IMR-90 (cell line): Measurements from ENCODE around the gene NFKBIA. TPM values are rescaled to one million over a fixed set of nuclear protein-coding genes. Genes with fewer than 3 reads are reported as not detected.

Experiments
- ATAC-seq: fragments of 200-7000 bp; cut with Tn5 transposase; 2 replicates; pipeline ENCODE4 v1.9.1; 2020; ENCODE audit warnings: low read depth, mild to moderate bottlenecking, moderate library complexity
- BruUV-seq: library from RNA; stranded (reverse); fragments of 400-500 nt; replicated peaks from 2 replicates; lab custom pipeline; 2021; lab: Mats Ljungman, UMichigan
- CTCF ChIA-PET: fragments of 300-600 bp; formaldehyde crosslinking; extraction: SDS; loops from one replicate; lab custom pipeline; 2021; ENCODE audit warnings: antibody characterized with exemption; lab: Yijun Ruan, JAX
- POLR2A ChIA-PET: fragments of 300-600 bp; sonication (Branson Sonifier 250); formaldehyde crosslinking; loops from one replicate; lab custom pipeline; 2022; ENCODE audit warnings: antibody characterized with exemption; ENCODE audit not compliant: unreplicated experiment; lab: Charles Lee
- DNase-seq: peaks from one replicate; pipeline ENCODE4 v3.0.0; 2013
- H2AFZ ChIP-seq: replicated peaks from 2 replicates; pipeline ENCODE3; 2013; ENCODE audit warnings: low read length, mild to moderate bottlenecking; ENCODE audit not compliant: poor library complexity
- H2AK5ac ChIP-seq: 2 replicates; pipeline ENCODE4 v1.6.1; 2013; ENCODE audit warnings: low read depth, low read length, inconsistent platforms
- H2AK9ac ChIP-seq: replicated peaks from 2 replicates; pipeline ENCODE3; 2013; ENCODE audit warnings: mild to moderate bottlenecking, low read depth, low read length, moderate library complexity; ENCODE audit not compliant: poor library complexity
- H2BK120ac ChIP-seq: 2 replicates; pipeline ENCODE4 v1.6.1; 2013; ENCODE audit warnings: low read depth, low read length, inconsistent platforms
- H2BK15ac ChIP-seq: 3 replicates; pipeline ENCODE4 v1.6.1; 2013; ENCODE audit warnings: low read depth, low read length, inconsistent platforms
- H2BK20ac ChIP-seq: 2 replicates; pipeline ENCODE4 v1.6.1; 2013; ENCODE audit warnings: low read depth, mild to moderate bottlenecking, inconsistent platforms, low read length, moderate library complexity
- H2BK5ac ChIP-seq: 2 replicates; pipeline ENCODE4 v1.6.1; 2013; ENCODE audit warnings: mild to moderate bottlenecking, low read depth, low read length, inconsistent platforms; ENCODE audit not compliant: poor library complexity, severe bottlenecking
- H3K14ac ChIP-seq: replicated peaks from 2 replicates; pipeline ENCODE4 v1.6.1; 2013; ENCODE audit warnings: low read depth, low read length, inconsistent platforms
- H3K18ac ChIP-seq: 2 replicates; pipeline ENCODE4 v1.6.1; 2013; ENCODE audit warnings: low read depth, low read length, control low read depth
- H3K23ac ChIP-seq: 2 replicates; pipeline ENCODE4 v1.6.1; 2013; ENCODE audit warnings: low read depth, low read length, inconsistent platforms
- H3K27ac ChIP-seq: 2 replicates; pipeline ENCODE4 v1.5.1; 2013; ENCODE audit warnings: mild to moderate bottlenecking, control low read depth, low read length; ENCODE audit not compliant: insufficient read depth
- H3K27me3 ChIP-seq: 2 replicates; pipeline ENCODE4 v1.6.1; 2013; ENCODE audit warnings: low read length; ENCODE audit not compliant: control insufficient read depth, insufficient read depth
- H3K36me3 ChIP-seq: 2 replicates; pipeline ENCODE4 v1.6.1; 2013; ENCODE audit warnings: low read length, mixed read lengths; ENCODE audit not compliant: control insufficient read depth, insufficient read depth
- H3K4ac ChIP-seq: 2 replicates; pipeline ENCODE4 v1.6.1; 2013; ENCODE audit warnings: low read depth, low read length, inconsistent platforms
- H3K4me1 ChIP-seq: 2 replicates; pipeline ENCODE4 v1.6.1; 2013; ENCODE audit warnings: low read length, mixed read lengths; ENCODE audit not compliant: control insufficient read depth, insufficient read depth
- H3K4me2 ChIP-seq: 2 replicates; pipeline ENCODE4 v1.6.1; 2013; ENCODE audit warnings: low read depth, mild to moderate bottlenecking, control low read depth, low read length, moderate library complexity
- H3K4me3 ChIP-seq: 2 replicates; pipeline ENCODE4 v1.5.1; 2013; ENCODE audit warnings: low read depth, mild to moderate bottlenecking, control low read depth, low read length, moderate library complexity; ENCODE audit not compliant: insufficient read depth
- H3K56ac ChIP-seq: 2 replicates; pipeline ENCODE4 v1.6.1; 2013; ENCODE audit warnings: low read length, inconsistent platforms; ENCODE audit not compliant: insufficient read depth; ENCODE audit errors: extremely low read depth
- H3K79me1 ChIP-seq, 2 experiments: 2 replicates each; pipeline ENCODE4 v1.6.1; 2013; ENCODE audit warnings: low read length in 2 of 2, inconsistent platforms in 1 of 2, low read depth in 1 of 2
- H3K9ac ChIP-seq: 2 replicates; pipeline ENCODE4 v1.6.1; 2013; ENCODE audit warnings: low read depth, low read length, control low read depth
- H3K9me1 ChIP-seq: 2 replicates; pipeline ENCODE4 v1.6.1; 2013; ENCODE audit warnings: low read length, inconsistent platforms; ENCODE audit not compliant: insufficient read depth
- H3K9me3 ChIP-seq: 2 replicates; pipeline ENCODE4 v1.6.1; 2013; ENCODE audit warnings: low read length; ENCODE audit not compliant: control insufficient read depth, insufficient read depth
- H4K20me1 ChIP-seq: 2 replicates; pipeline ENCODE4 v1.6.1; 2013; ENCODE audit warnings: low read length, inconsistent platforms; ENCODE audit not compliant: insufficient read depth
- H4K5ac ChIP-seq: 2 replicates; pipeline ENCODE4 v1.6.1; 2013; ENCODE audit warnings: mild to moderate bottlenecking, low read depth, low read length, control low read depth
- H4K8ac ChIP-seq, 2 experiments: 2 replicates each; pipeline ENCODE4 v1.6.1; 2013; ENCODE audit warnings: low read depth in 2 of 2, low read length in 2 of 2, control low read depth in 1 of 2, inconsistent platforms in 1 of 2
- H4K91ac ChIP-seq: 2 replicates; pipeline ENCODE4 v1.6.1; 2013; ENCODE audit warnings: low read depth, low read length, inconsistent platforms; ENCODE audit not compliant: insufficient read depth
- NFE2L2 ChIP-seq: fragments of 150-350 bp; IDR thresholded peaks from 2 replicates; pipeline ENCODE4 v1.6.1; 2016; ENCODE audit warnings: low read depth, mild to moderate bottlenecking, low read length
- POLR2A ChIP-seq: IDR thresholded peaks from 2 replicates; pipeline ENCODE4 v1.6.1; 2012; ENCODE audit warnings: mild to moderate bottlenecking, low read depth, low read length
- RCOR1 ChIP-seq: IDR thresholded peaks from 2 replicates; pipeline ENCODE4 v1.6.1; 2012; ENCODE audit warnings: mild to moderate bottlenecking, low read length, improper control_type of control experiment; ENCODE audit not compliant: insufficient replicate concordance
- RFX5 ChIP-seq: IDR thresholded peaks from 2 replicates; pipeline ENCODE4 v1.8.0; 2012; ENCODE audit warnings: low read depth, mild to moderate bottlenecking, low read length, moderate library complexity
- SMC3 ChIP-seq: fragments of 150-350 bp; IDR thresholded peaks from 2 replicates; pipeline ENCODE4 v1.6.1; 2016; ENCODE audit warnings: low read depth, mild to moderate bottlenecking, antibody characterized with exemption, low read length, moderate library complexity
- WGBS, 2 experiments: methylation state at CpG; one replicate each; pipeline versions ENCODE4 v1.1.5 to v1.1.7; 2013; ENCODE audit warnings: missing lambda C conversion rate in 2 of 2; ENCODE audit not compliant: insufficient read length in 1 of 2; ENCODE audit errors: extremely low coverage in 2 of 2; 5-methylcytosine and 5-hydroxymethylcytosine counted together
- dilution Hi-C: fragments of 300-500 bp; cut with HindIII; formaldehyde crosslinking; loops from one replicate; pipeline ENCODE4 v1.14.3; 2018; ENCODE audit warnings: low sequenced_read_pairs; ENCODE audit not compliant: unreplicated experiment
- in situ Hi-C: fragments of 300-500 bp; cut with MboI; formaldehyde crosslinking; loops from 3 replicates; pipeline ENCODE4 v1.14.3; 2019; ENCODE audit warnings: low sequenced_read_pairs, inconsistent platforms, mixed read lengths
- intact Hi-C: fragments of 100-400 bp; cut with micrococcal nuclease; formaldehyde crosslinking; loops from 2 replicates; pipeline ENCODE4 v1.10.0; 2022
- polyA plus RNA-seq, 3 experiments: library from polyadenylated mRNA; depleted of rRNA; stranded (reverse); fragments of >200 nt; gene quantifications; 2 replicates each; pipeline ENCODE4 v1.2.3, GENCODE V29; 2012; ENCODE audit warnings: low replicate concordance in 1 of 3
- total RNA-seq: library from RNA; depleted of rRNA; stranded (reverse); fragments of >200 nt; gene quantifications from 2 replicates; pipeline ENCODE4 v1.2.3, GENCODE V29; 2012; rRNA removed
- TF ChIP-seq, protein P1 (sequence below): conservative IDR thresholded peaks from 2 replicates; pipeline ENCODE4 v1.5.1; 2012; ENCODE audit warnings: mild to moderate bottlenecking, low read depth, low read length, improper control_type of control experiment

NFKBIA gene
- total and polyA plus RNA-seq, 2 of the 4 experiments (the other 2 are of a cell fraction), result 71.1 to 97.1 TPM

DNA sequence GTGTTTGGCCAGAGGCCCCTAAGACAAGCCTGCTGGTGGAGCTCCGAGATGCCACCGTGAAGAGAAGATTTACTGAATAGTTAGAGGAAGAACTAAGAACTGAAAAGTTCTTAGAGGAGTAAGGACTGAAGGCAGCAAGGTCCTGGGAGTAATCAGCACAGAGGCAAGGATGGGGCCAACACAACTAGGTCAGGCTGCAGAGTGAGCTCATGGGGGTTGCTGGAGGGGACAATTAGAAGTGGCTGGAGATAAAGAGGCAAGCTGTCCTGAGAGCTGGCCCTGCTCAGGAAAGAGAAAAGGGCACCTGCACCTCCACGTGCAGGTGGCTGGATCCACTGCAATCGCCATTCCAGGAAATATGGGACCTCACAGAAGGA, 52.7 kb downstream of the NFKBIA start:
- H3K27ac ChIP-seq, result no peak overlapping the region
- H3K14ac ChIP-seq, result no peak overlapping the region
- ChIA-PET CTCF (interaction anchor here (1.1 kb wide), 1 partner anchor 14 kb away, joined by 3 read pairs; no protein-coding TSS in a partner anchor), POLR2A (no interaction called here)
- no peaks in the 10 kb centered on the region for H3K79me1 ChIP-seq
- H3K4me3 ChIP-seq, result no peak overlapping the region
- no peak overlapping the region for H2BK5ac ChIP-seq
- no peak overlapping the region for H2AK9ac ChIP-seq
- in situ Hi-C loops (no loop called here), dilution Hi-C loops (no loop called here), intact Hi-C loops (no loop called here)
- TF ChIP-seq POLR2A (no peak), RFX5 (no peak), RCOR1 (no peak), NFE2L2 (no peak), SMC3 (no peak)
- TF ChIP-seq, protein P1, sequence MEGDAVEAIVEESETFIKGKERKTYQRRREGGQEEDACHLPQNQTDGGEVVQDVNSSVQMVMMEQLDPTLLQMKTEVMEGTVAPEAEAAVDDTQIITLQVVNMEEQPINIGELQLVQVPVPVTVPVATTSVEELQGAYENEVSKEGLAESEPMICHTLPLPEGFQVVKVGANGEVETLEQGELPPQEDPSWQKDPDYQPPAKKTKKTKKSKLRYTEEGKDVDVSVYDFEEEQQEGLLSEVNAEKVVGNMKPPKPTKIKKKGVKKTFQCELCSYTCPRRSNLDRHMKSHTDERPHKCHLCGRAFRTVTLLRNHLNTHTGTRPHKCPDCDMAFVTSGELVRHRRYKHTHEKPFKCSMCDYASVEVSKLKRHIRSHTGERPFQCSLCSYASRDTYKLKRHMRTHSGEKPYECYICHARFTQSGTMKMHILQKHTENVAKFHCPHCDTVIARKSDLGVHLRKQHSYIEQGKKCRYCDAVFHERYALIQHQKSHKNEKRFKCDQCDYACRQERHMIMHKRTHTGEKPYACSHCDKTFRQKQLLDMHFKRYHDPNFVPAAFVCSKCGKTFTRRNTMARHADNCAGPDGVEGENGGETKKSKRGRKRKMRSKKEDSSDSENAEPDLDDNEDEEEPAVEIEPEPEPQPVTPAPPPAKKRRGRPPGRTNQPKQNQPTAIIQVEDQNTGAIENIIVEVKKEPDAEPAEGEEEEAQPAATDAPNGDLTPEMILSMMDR, result no peak
- H3K4ac ChIP-seq, result no peak overlapping the region
- no peak overlapping the region for H4K5ac ChIP-seq
- H4K91ac ChIP-seq, result no peak overlapping the region
- H3K9me1 ChIP-seq, result 0 out of 2 replicates have a peak, but pooled peaks cover 3% of the 10 kb centered on the region
- BruUV-seq, result no TSS peak
- no peak overlapping the region for H2AK5ac ChIP-seq
- no peak for ATAC-seq
- H3K4me1 ChIP-seq, result peaks cover 9% of the 10 kb centered on the region
- peak overlapping the region; percentile 63 for H2AFZ ChIP-seq
- H3K18ac ChIP-seq, result no peak overlapping the region
- H2BK15ac ChIP-seq, result no peak overlapping the region
- DNase-seq, result no peak
- H3K4me2 ChIP-seq, result no peak overlapping the region
- no peaks in the 10 kb centered on the region for H3K27me3 ChIP-seq
- H3K9ac ChIP-seq, result no peak overlapping the region
- WGBS, 2 experiments, result 85% methylated on average over 3 of the region's 4 CpGs; no CpG with 5 or more reads in 1 of the 2 experiments
- no peaks in the 10 kb centered on the region for H4K20me1 ChIP-seq
- H3K23ac ChIP-seq, result no peak overlapping the region
- no peak overlapping the region for H2BK20ac ChIP-seq
- H2BK120ac ChIP-seq, result no peak overlapping the region
- no peaks in the 10 kb centered on the region for H3K36me3 ChIP-seq
- H4K8ac ChIP-seq, result no peak overlapping the region
- H3K56ac ChIP-seq, result no peak overlapping the region
- no peaks in the 10 kb centered on the region for H3K9me3 ChIP-seq

Other genes with a start within 250 kb of the NFKBIA start
- 435 and 530 TPM in 2 replicates for gene PSMA6, start 112.4 kb downstream of the NFKBIA start, total RNA-seq
- gene PSMA6, start 112.4 kb downstream of the NFKBIA start, polyA plus RNA-seq (2012; rRNA removed), result 171 and 184 TPM in 2 replicates
- not detected in 2 replicates for gene INSM2, start 129.4 kb upstream of the NFKBIA start, total RNA-seq
- gene INSM2, start 129.4 kb upstream of the NFKBIA start, polyA plus RNA-seq (2012; rRNA removed), result not detected in 2 replicates